ENCODE data around the gene NIT2.

GRCh38 chr3:100404250-100404548 lies 69.6 kb downstream of the NIT2 start:
- TF ChIP-seq JUN (IDR thresholded peaks at IDR 0.05; ENCODE audit: borderline replicate concordance, low read depth, low read length) (no peak), JUN (CRISPR knock-in tag; IDR thresholded peaks at IDR 0.05; ENCODE audit: borderline replicate concordance) (no peak), CTCF (IDR thresholded peaks at IDR 0.05 in 2 of 3, conservative IDR thresholded peaks at IDR 0.05 in 1 of 3; ENCODE audit: insufficient read depth in 2 of 3, low read depth in 1 of 3, low read length in 3 of 3) (no peak)
